Osteoblast (primary cell): ENCODE results near the gene MAGEB3. TPM values are rescaled to one million over a fixed set of nuclear protein-coding genes. Genes with fewer than 3 reads are reported as not detected.

Experiments
- DNase-seq: peaks from one replicate; pipeline ENCODE4 v3.0.0; 2011; ENCODE audit warnings: low spot score, mixed read lengths; ENCODE audit not compliant: insufficient read length; ENCODE audit errors: missing footprints
- H2AFZ ChIP-seq: 2 replicates; pipeline ENCODE4 v1.6.0; 2011; ENCODE audit warnings: mild to moderate bottlenecking, low read length
- H3K27ac ChIP-seq: 2 replicates; pipeline ENCODE4 v1.5.1; 2011; ENCODE audit warnings: mild to moderate bottlenecking, low read depth, low read length, moderate library complexity
- H3K27me3 ChIP-seq: 2 replicates; pipeline ENCODE4 v1.6.0; 2012; ENCODE audit warnings: mild to moderate bottlenecking, control low read depth, inconsistent platforms, low read length, moderate library complexity; ENCODE audit not compliant: insufficient read depth
- H3K36me3 ChIP-seq: 2 replicates; pipeline ENCODE4 v1.5.1; 2011; ENCODE audit warnings: mild to moderate bottlenecking, low read length, control low read depth, moderate library complexity; ENCODE audit not compliant: insufficient read depth
- H3K4me1 ChIP-seq: 2 replicates; pipeline ENCODE4 v1.5.1; 2011; ENCODE audit warnings: mild to moderate bottlenecking, low read length, control low read depth, moderate library complexity; ENCODE audit not compliant: insufficient read depth
- H3K4me2 ChIP-seq: 2 replicates; pipeline ENCODE4 v1.6.0; 2011; ENCODE audit warnings: mild to moderate bottlenecking, low read length; ENCODE audit not compliant: insufficient read depth
- H3K4me3 ChIP-seq: fragments of 200-600 bp; sonication (generic); 3 replicates; pipeline ENCODE4 v1.5.1; 2012; ENCODE audit warnings: mild to moderate bottlenecking, low read length, inconsistent platforms; ENCODE audit not compliant: insufficient read depth
- H3K79me2 ChIP-seq: 2 replicates; pipeline ENCODE4 v1.6.0; 2012; ENCODE audit warnings: mild to moderate bottlenecking, low read length, control low read depth, inconsistent platforms; ENCODE audit not compliant: insufficient read depth
- H3K9me3 ChIP-seq: 2 replicates; pipeline ENCODE4 v1.5.1; 2011; ENCODE audit warnings: low read depth, low read length, control low read depth
- H4K20me1 ChIP-seq: 2 replicates; pipeline ENCODE4 v1.6.0; 2012; ENCODE audit warnings: mild to moderate bottlenecking, low read length, control low read depth; ENCODE audit not compliant: insufficient read depth
- total RNA-seq: library from RNA; depleted of rRNA; stranded (reverse); fragments of >200 nt; gene quantifications from 2 replicates; pipeline ENCODE4 v1.2.3, GENCODE V29; 2012
- TF ChIP-seq, protein P1 (sequence below): IDR thresholded peaks from 2 replicates; pipeline ENCODE4 v1.5.1; 2011; ENCODE audit warnings: mild to moderate bottlenecking, low read depth, low read length, moderate library complexity; ENCODE audit errors: extremely low read depth

The MAGEB3 gene
- total RNA-seq, 1 donor = not detected

- Histone ChIP-seq H3K9me3 (no peaks in the 10 kb centered on the region), H2AFZ (no peak overlapping the region), H3K27ac (no peak overlapping the region), H3K4me3 (no peak overlapping the region), H3K79me2 (no peaks in the 10 kb centered on the region), H3K36me3 (no peaks in the 10 kb centered on the region), H4K20me1 (no peaks in the 10 kb centered on the region), H3K4me1 (no peaks in the 10 kb centered on the region), H3K4me2 (no peak overlapping the region), H3K27me3 (no peaks in the 10 kb centered on the region)
- DNase-seq = no peak
- TF ChIP-seq, protein P1, sequence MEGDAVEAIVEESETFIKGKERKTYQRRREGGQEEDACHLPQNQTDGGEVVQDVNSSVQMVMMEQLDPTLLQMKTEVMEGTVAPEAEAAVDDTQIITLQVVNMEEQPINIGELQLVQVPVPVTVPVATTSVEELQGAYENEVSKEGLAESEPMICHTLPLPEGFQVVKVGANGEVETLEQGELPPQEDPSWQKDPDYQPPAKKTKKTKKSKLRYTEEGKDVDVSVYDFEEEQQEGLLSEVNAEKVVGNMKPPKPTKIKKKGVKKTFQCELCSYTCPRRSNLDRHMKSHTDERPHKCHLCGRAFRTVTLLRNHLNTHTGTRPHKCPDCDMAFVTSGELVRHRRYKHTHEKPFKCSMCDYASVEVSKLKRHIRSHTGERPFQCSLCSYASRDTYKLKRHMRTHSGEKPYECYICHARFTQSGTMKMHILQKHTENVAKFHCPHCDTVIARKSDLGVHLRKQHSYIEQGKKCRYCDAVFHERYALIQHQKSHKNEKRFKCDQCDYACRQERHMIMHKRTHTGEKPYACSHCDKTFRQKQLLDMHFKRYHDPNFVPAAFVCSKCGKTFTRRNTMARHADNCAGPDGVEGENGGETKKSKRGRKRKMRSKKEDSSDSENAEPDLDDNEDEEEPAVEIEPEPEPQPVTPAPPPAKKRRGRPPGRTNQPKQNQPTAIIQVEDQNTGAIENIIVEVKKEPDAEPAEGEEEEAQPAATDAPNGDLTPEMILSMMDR = no peak
These were observed 34.1 kb upstream of the MAGEB3 start for GRCh38 chrX:30196322-30196721.

- Histone ChIP-seq H3K9me3 (no peaks in the 10 kb centered on the region), H3K27me3 (no peaks in the 10 kb centered on the region), H2AFZ (no peak overlapping the region), H3K79me2 (no peaks in the 10 kb centered on the region), H3K4me3 (no peak overlapping the region), H3K27ac (no peak overlapping the region), H3K36me3 (no peaks in the 10 kb centered on the region), H3K4me2 (no peak overlapping the region), H3K4me1 (no peaks in the 10 kb centered on the region), H4K20me1 (no peaks in the 10 kb centered on the region)
- TF ChIP-seq, protein P1 = no peak
- DNase-seq = no peak
These were observed 18.3 kb upstream of the MAGEB3 start for GRCh38 chrX:30212172-30212571.

DNA sequence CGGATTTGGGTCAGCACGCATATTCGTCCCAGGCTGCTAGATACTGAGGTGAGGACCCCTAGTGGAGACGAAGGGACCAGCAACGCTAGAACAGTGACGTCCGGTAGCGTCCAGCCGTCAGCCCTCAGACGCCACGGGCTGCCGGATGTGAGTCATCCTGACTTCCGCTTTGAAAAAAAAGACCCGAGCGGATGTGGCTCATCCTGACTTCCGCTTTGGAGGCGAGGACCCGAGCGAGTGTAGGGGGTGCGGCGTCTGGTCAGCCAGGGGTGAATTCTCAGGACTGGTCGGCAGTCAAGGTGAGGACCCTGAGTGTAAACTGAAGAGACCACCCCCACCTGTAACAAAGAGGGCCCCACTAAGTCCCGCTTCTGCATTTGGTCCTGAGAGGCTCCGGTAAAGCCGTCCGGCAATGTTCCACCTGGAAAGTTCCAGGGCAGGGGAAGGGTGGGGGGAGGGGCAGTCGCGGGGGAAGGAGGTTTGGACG lies 15.1 kb upstream of the MAGEB3 start, which contains the start of gene MAGEB2:
Gene MAGEB2 (plus strand): TSS at position 207 of the 487 bp plus-strand sequence. CDS start 3,018 bp downstream, outside the sequence.
- no peak for DNase-seq
- no peaks in the 10 kb centered on the region for H4K20me1 ChIP-seq
- no peak within 1 kb of the TSS for H2AFZ ChIP-seq
- TF ChIP-seq, protein P1 = no peak
- H3K36me3 ChIP-seq = no peaks in the 10 kb centered on the region
- no peak within 1 kb of the TSS for H3K4me2 ChIP-seq
- no peaks in the 10 kb centered on the region for H3K79me2 ChIP-seq
- no peaks in the 10 kb centered on the region for H3K27me3 ChIP-seq
- no peak within 1 kb of the TSS for H3K27ac ChIP-seq
- H3K9me3 ChIP-seq = no peaks in the 10 kb centered on the region
- H3K4me1 ChIP-seq = no peaks in the 10 kb centered on the region
- no peak within 1 kb of the TSS for H3K4me3 ChIP-seq

GRCh38 chrX:30217465-30217864 lies 13.0 kb upstream of the MAGEB3 start:
- Histone ChIP-seq H3K4me2 (no peak overlapping the region), H3K4me1 (no peaks in the 10 kb centered on the region), H3K36me3 (no peaks in the 10 kb centered on the region), H3K27ac (no peak overlapping the region), H3K9me3 (no peaks in the 10 kb centered on the region), H4K20me1 (no peaks in the 10 kb centered on the region), H3K4me3 (no peak overlapping the region), H3K79me2 (no peaks in the 10 kb centered on the region), H3K27me3 (no peaks in the 10 kb centered on the region), H2AFZ (no peak overlapping the region)
- TF ChIP-seq, protein P1 = no peak
- no peak for DNase-seq
